GM12878 (cell line): ENCODE measurements around the gene CSMD2. TPM values are rescaled to one million over a fixed set of nuclear protein-coding genes. Genes with fewer than 3 reads are reported as not detected.

Source experiments
- ATAC-seq: fragments of 200-7000 bp; cut with Tn5 transposase; 3 replicates; pipeline ENCODE4 v1.9.1; 2020; ENCODE audit warnings: mild to moderate bottlenecking, moderate library complexity
- BruUV-seq: library from RNA; stranded (reverse); fragments of 400-500 nt; replicated peaks from 2 replicates; lab custom pipeline; 2021; lab: Mats Ljungman, UMichigan
- CTCF ChIA-PET: fragments of 300-600 bp; sonication (Branson Sonifier 250); formaldehyde crosslinking; extraction: SDS; loops from one replicate; lab custom pipeline; 2021; ENCODE audit warnings: inconsistent platforms; lab: Yijun Ruan, JAX
- POLR2A ChIA-PET: fragments of 350-600 bp; formaldehyde crosslinking; extraction: SDS; loops from one replicate; lab custom pipeline; 2021; ENCODE audit warnings: inconsistent platforms; lab: Charles Lee
- RAD21 ChIA-PET: fragments of 300-600 bp; sonication (Branson Sonifier 250); formaldehyde crosslinking; loops from one replicate; lab custom pipeline; 2023; ENCODE audit warnings: antibody characterized with exemption; ENCODE audit not compliant: unreplicated experiment; lab: Charles Lee
- SMC1A ChIA-PET: fragments of 300-600 bp; sonication (Branson Sonifier 250); formaldehyde crosslinking; loops from one replicate; lab custom pipeline; 2023; ENCODE audit not compliant: unreplicated experiment, uncharacterized antibody; lab: Charles Lee
- DNase-seq: peaks from one replicate; pipeline ENCODE4 v3.0.0-alpha.2; 2011; ENCODE audit warnings: low read depth, low spot score
- FAIRE-seq: peaks from 3 replicates; lab custom pipeline; 2011; peaks lifted over from hg19 to GRCh38; lab: Jason Lieb, UNC
- H2AFZ ChIP-seq: 2 replicates; pipeline ENCODE4 v1.6.0; 2011; ENCODE audit warnings: low read depth, low read length, control low read depth; ENCODE audit not compliant: control insufficient read depth
- H3K27ac ChIP-seq: 2 replicates; pipeline ENCODE4 v1.5.1; 2011; ENCODE audit warnings: control low read depth; ENCODE audit not compliant: control insufficient read depth, insufficient read depth
- H3K27me3 ChIP-seq, 2 experiments: replicated peaks in 1 of 2; 2 replicates each; pipeline versions ENCODE4 v1.6.0 to v1.6.1; 2011; ENCODE audit warnings: low read length in 1 of 2; ENCODE audit not compliant: control insufficient read depth in 2 of 2, insufficient read depth in 2 of 2
- H3K36me3 ChIP-seq, 2 experiments: 2 replicates each; pipeline ENCODE4 v1.5.1; 2011; ENCODE audit warnings: low read length in 1 of 2; ENCODE audit not compliant: control insufficient read depth in 2 of 2, insufficient read depth in 2 of 2
- H3K4me1 ChIP-seq: 2 replicates; pipeline ENCODE4 v1.6.1; 2011; ENCODE audit warnings: mild to moderate bottlenecking, low read length, moderate library complexity, mixed read lengths; ENCODE audit not compliant: control insufficient read depth, insufficient read depth
- H3K4me2 ChIP-seq: 2 replicates; pipeline ENCODE4 v1.6.0; 2011; ENCODE audit warnings: control low read depth; ENCODE audit not compliant: control insufficient read depth, insufficient read depth
- H3K4me3 ChIP-seq: fragments of 200-600 bp; sonication (generic); 2 replicates; pipeline ENCODE4 v1.5.1; 2016
- H3K79me2 ChIP-seq: 2 replicates; pipeline ENCODE4 v1.6.0; 2011; ENCODE audit warnings: low read length; ENCODE audit not compliant: control insufficient read depth, insufficient read depth
- H3K9ac ChIP-seq: 2 replicates; pipeline ENCODE4 v1.8.0; 2011; ENCODE audit warnings: low read length, control low read depth, mixed read lengths; ENCODE audit not compliant: control insufficient read depth, insufficient read depth
- H3K9me3 ChIP-seq: replicated peaks from 3 replicates; pipeline ENCODE4 v1.5.1; 2011; ENCODE audit warnings: mild to moderate bottlenecking, low read length; ENCODE audit not compliant: control insufficient read depth, insufficient read depth
- H4K20me1 ChIP-seq: 2 replicates; pipeline ENCODE4 v1.6.0; 2011; ENCODE audit not compliant: control insufficient read depth, insufficient read depth
- ATF7 ChIP-seq: fragments of 450-650 bp; IDR thresholded peaks from 2 replicates; pipeline ENCODE4 v1.6.1; 2016; ENCODE audit warnings: low read depth, mild to moderate bottlenecking
- CEBPB ChIP-seq, 2 experiments: fragments of 150-350 bp in 1 of 2; IDR thresholded peaks; 2 replicates each; pipeline ENCODE4 v1.6.1; 2012 to 2014; ENCODE audit warnings: low read depth in 2 of 2, low read length in 2 of 2, borderline replicate concordance in 1 of 2, inconsistent platforms in 1 of 2
- CREM ChIP-seq: IDR thresholded peaks from 2 replicates; pipeline ENCODE4 v1.6.1; 2014; ENCODE audit warnings: antibody characterized with exemption, low read depth
- DPF2 ChIP-seq: fragments of 450-650 bp; IDR thresholded peaks from 2 replicates; pipeline ENCODE4 v1.6.1; 2017; ENCODE audit warnings: mild to moderate bottlenecking
- HDGF ChIP-seq: fragments of 450-650 bp; IDR thresholded peaks from 2 replicates; pipeline ENCODE4 v1.6.1; 2016; ENCODE audit warnings: antibody characterized with exemption
- SUZ12 ChIP-seq: fragments of 200-600 bp; sonication (generic); IDR thresholded peaks from one replicate; pipeline ENCODE4 v1.6.1; 2018; ENCODE audit warnings: antibody characterized with exemption, mild to moderate bottlenecking; ENCODE audit not compliant: unreplicated experiment
- ZNF384 ChIP-seq: IDR thresholded peaks from 2 replicates; pipeline ENCODE4 v1.6.1; 2012; ENCODE audit warnings: low read depth, mild to moderate bottlenecking, low read length, improper control_type of control experiment, borderline replicate concordance
- ZNF687 ChIP-seq: fragments of 450-650 bp; IDR thresholded peaks from 2 replicates; pipeline ENCODE4 v1.6.1; 2017; ENCODE audit warnings: mild to moderate bottlenecking, moderate library complexity
- WGBS: methylation state at CpG from one replicate; pipeline ENCODE4 v1.1.6; 2016; ENCODE audit warnings: low lambda C conversion rate; ENCODE audit not compliant: insufficient replicate concordance, insufficient coverage; ENCODE audit errors: missing lambda C conversion rate; 5-methylcytosine and 5-hydroxymethylcytosine counted together
- in situ Hi-C: fragments of 300-500 bp; cut with MboI; formaldehyde crosslinking; loops from 9 replicates; pipeline ENCODE4 v1.14.3; 2018; ENCODE audit warnings: mixed read lengths
- intact Hi-C: fragments of 100-400 bp; cut with micrococcal nuclease; formaldehyde crosslinking; loops from one replicate; pipeline ENCODE4 v1.14.2; 2022; ENCODE audit not compliant: unreplicated experiment
- polyA plus RNA-seq, 11 experiments: library from polyadenylated mRNA; depleted of rRNA in 4 of 11; unstranded in 6 of 11; stranded (reverse) in 5 of 11; fragments of >200 nt; fragmentation: Nextera tagmentation in 4 of 11; fragmentation: Illumina TruSeq in 1 of 11; extraction: Ambion mirVana in 4 of 11; extraction: Trizol in 1 of 11; gene quantifications; 1 replicate in 1 of 11; 2 replicates in 10 of 11; pipeline versions ENCODE4 v1.2.1 to v1.2.3, GENCODE V29; 2011 to 2016; ENCODE audit warnings: inconsistent platforms in 2 of 11, missing spikeins in 2 of 11, low read depth in 1 of 11
- total RNA-seq, 4 experiments: library from RNA; depleted of rRNA in 3 of 4; stranded (reverse); fragments of >200 nt in 3 of 4; fragmentation: Illumina TruSeq in 1 of 4; extraction: Trizol in 1 of 4; gene quantifications; 2 replicates each; pipeline versions ENCODE4 v1.2.1 to v1.2.3, GENCODE V29; 2013 to 2021

Gene CSMD2
- total and polyA plus RNA-seq, 10 of the 15 experiments (the other 5 are each of a cell fraction or from before 2014, with no cell fraction given) = under 0.01 TPM; not detected in 9

- no peaks in the 10 kb centered on the region for H4K20me1 ChIP-seq
- no peak for DNase-seq
- no TSS peak for BruUV-seq
- TF ChIP-seq DPF2 (no peak), ATF7 (no peak), HDGF (no peak)
- TF ChIP-seq, all 136 proteins: peak for 0
- ChIA-PET SMC1A (interaction anchor here (0.6 to 1.9 kb wide), 3 partner anchors 28 to 151 kb away, joined by 3 to 4 read pairs (median 3); no protein-coding TSS in a partner anchor), CTCF (interaction anchor here (0.6 to 1.5 kb wide), 6 partner anchors 12 to 812 kb away, joined by 3 to 4 read pairs (median 3); no protein-coding TSS in a partner anchor), RAD21 (interaction anchor here (1.7 kb wide), 1 partner anchor 317 kb away, joined by 3 read pairs; no protein-coding TSS in a partner anchor), POLR2A (no interaction called here)
- in situ Hi-C loops = loop anchor here (5.0 to 25.0 kb wide), 2 partner anchors 314 to 674 kb away; no protein-coding TSS in a partner anchor
- Histone ChIP-seq H3K9ac (no peak overlapping the region), H3K4me1 (no peaks in the 10 kb centered on the region), H3K27me3 (peaks cover 2 to 3% of the 10 kb centered on the region in 2 experiments; a peak in 2 of 4 replicates), H3K36me3 (no peaks in the 10 kb centered on the region), H3K4me2 (no peak overlapping the region), H3K27ac (no peak overlapping the region), H3K79me2 (no peaks in the 10 kb centered on the region), H3K4me3 (no peak overlapping the region), H3K9me3 (no peaks in the 10 kb centered on the region), H2AFZ (no peak overlapping the region)
- no peak for ATAC-seq
- WGBS = 7% methylated on average over 14 of the region's 14 CpGs
- intact Hi-C loops = loop anchor here (5.0 to 10.0 kb wide), 4 partner anchors 139 to 516 kb away; partner anchors contain the start of gene ZSCAN20
- FAIRE-seq = no peak
These were observed 554.1 kb downstream of the CSMD2 start for GRCh38 chr1:33610864-33611455.

- Histone ChIP-seq H3K36me3 (no peaks in the 10 kb centered on the region), H4K20me1 (no peaks in the 10 kb centered on the region), H3K79me2 (no peaks in the 10 kb centered on the region), H3K4me3 (no peak overlapping the region), H3K4me2 (no peak overlapping the region), H3K27ac (no peak overlapping the region), H3K4me1 (no peaks in the 10 kb centered on the region), H3K9ac (no peak overlapping the region), H3K27me3 (peaks cover 2 to 3% of the 10 kb centered on the region in 2 experiments; a peak in 2 of 4 replicates), H3K9me3 (no peaks in the 10 kb centered on the region), H2AFZ (no peak overlapping the region)
- BruUV-seq = no TSS peak
- ChIA-PET POLR2A (no interaction called here), CTCF (interaction anchor here (0.6 to 1.5 kb wide), 5 partner anchors 11 to 315 kb away, joined by 3 to 4 read pairs (median 3); no protein-coding TSS in a partner anchor), SMC1A (interaction anchor here (0.6 to 1.9 kb wide), 3 partner anchors 28 to 150 kb away, joined by 3 to 4 read pairs (median 3); no protein-coding TSS in a partner anchor), RAD21 (interaction anchor here (1.7 kb wide), 1 partner anchor 316 kb away, joined by 3 read pairs; no protein-coding TSS in a partner anchor)
- FAIRE-seq = no peak
- no peak for DNase-seq
- 0% methylated on average over 3 of the region's 3 CpGs for WGBS
- intact Hi-C loops (loop anchor here (5.0 to 10.0 kb wide), 4 partner anchors 138 to 516 kb away; partner anchors contain the start of gene ZSCAN20), in situ Hi-C loops (loop anchor here (5.0 to 25.0 kb wide), 2 partner anchors 313 to 673 kb away; no protein-coding TSS in a partner anchor)
- no peak for ATAC-seq
- TF ChIP-seq CREM = no peak
- TF ChIP-seq CEBPB (IDR thresholded peaks at IDR 0.05; ENCODE audit: borderline replicate concordance in 1 of 2, low read depth in 2 of 2, low read length in 2 of 2) = no peak
- TF ChIP-seq SUZ12 = no peak
- TF ChIP-seq ZNF687 = no peak
- no peak for TF ChIP-seq ZNF384
These were observed 554.6 kb downstream of the CSMD2 start for GRCh38 chr1:33610391-33610790.
